ENCODE data around the gene ASB12. TPM values are rescaled to one million over a fixed set of nuclear protein-coding genes. Genes with fewer than 3 reads are reported as not detected.

Gene ASB12
- polyA plus RNA-seq, 3 donors: 0.35 to 0.52 (median 0.47) TPM

GRCh38 chrX:64187762-64188150 lies 42.7 kb downstream of the ASB12 start:
- DNase-seq: no peak

DNA sequence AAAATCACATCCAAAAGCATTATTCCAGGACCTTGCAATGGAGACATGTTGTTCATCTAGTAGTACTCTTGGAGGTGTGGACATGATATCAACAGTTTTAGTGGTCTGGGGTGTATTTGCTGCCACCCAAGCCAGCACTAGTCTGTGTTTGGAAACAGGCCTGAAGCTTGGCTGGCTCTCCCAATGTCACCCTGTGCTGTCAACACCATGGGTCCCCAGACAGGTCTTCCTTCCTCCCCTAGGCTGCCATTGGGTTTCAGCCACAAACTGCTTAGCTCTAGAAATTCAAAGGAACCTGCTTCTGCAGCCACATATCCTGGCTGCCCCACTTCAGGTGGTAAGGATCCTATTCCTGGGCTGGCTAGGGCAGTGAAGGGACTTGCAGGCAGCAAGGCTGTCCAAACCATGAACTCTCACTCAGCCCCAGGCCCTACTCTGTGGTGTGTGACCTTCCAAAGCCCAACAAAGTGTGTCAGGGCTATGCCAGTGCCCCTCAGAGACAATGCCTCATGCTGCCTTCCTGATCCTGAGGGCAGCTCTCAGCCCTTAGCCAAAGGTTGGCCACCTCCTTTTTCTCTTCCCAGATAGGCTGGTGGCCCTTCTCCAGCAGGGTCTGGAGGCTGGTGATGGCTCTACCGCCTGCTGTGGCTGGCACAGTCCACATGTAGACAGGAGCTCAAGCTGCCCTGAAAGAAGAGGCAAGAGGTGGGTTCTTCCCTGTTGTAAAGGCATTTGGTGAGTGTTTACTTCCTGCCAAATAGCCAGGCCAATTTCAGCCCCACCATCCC lies 43.2 kb downstream of the ASB12 start:
- DNase-seq: no peak

- DNase-seq: no peak
Measured at GRCh38 chrX:64184396-64184795, 46.0 kb downstream of the ASB12 start.

- DNase-seq: no peak
Measured at GRCh38 chrX:64182208-64182607, 48.2 kb downstream of the ASB12 start.

DNA sequence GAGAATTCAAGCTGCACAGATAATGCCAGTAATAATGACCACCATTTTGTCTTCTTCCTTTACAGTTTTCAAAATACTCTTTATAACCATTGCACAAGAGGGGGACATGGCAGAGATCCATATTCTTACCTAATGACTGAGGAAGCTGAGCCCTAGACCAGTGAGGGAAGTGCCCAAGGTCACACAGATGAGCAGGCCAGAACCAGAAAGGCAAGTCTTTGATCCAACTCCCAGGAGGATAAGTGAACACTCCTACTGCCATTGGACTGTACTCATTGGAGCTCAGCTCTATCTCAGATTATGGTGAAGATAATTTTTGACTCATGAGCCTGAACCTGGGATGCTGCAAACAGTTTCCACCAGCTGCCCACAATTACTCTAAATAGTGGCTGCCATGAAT lies 53.5 kb downstream of the ASB12 start:
- no peak for DNase-seq

Other genes starting within 250 kb of the ASB12 start
- gene AMER1, start 24.9 kb downstream of the ASB12 start, polyA plus RNA-seq (ENCODE audit: insufficient read length in 3 of 3): 1 to 10 TPM; 7.9 to 8.3 (median 8.0) TPM
- 1 to 10 TPM; 1.7 to 2.8 (median 2.0) TPM for gene MTMR8, start 164.8 kb upstream of the ASB12 start, polyA plus RNA-seq (ENCODE audit: insufficient read length in 3 of 3)